ENCODE data around the gene POTEJ.
"Not testable (repeated sequence)": the region's sequence is repeated elsewhere in the genome, so short reads cannot be mapped to it uniquely, and the experiment has no call there.

The POTEJ gene

DNA sequence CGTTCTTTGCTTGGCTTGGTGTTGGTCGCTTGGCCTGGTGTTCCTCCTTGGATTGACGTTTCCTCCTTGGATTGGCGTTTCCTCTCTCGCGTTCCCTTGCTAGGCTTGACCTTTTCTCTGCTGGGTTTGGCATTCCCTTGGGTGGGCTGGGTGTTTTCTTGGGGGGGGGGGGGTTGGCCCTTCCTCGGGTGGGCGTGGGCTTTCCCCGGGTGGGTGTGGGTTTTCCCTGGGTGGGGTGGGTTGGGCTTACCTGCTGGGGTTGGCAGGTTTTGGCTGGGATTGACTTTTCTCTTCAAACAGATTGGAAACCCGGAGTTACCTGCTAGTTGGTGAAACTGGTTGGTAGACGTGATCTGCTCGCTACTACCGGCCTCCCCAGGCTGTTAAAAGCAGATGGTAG is at the start of gene POTEJ:
TSS of gene POTEJ (plus strand) at position 301 of the 400 bp plus-strand sequence. CDS start at position 394, 93 bp downstream.
- DNase-seq = not testable (repeated sequence)

DNA sequence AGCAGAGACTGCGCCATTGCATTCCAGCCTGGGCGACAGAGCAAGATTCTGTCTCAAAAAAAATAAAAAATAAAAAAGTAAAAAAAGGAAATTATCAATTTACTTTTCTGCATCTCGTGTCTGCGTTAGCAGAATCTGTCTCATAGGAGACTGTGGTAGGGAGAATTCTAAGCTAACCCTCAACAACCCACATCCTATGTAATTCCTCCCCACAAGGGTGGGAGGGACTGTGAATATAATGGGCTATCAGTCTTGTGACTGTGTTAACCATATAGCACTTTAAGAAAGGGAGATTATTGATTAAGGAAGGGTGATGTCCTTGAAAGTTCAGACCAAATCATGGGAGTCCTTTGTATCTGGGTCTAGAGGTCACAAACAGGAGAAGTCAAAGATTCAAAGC is 45.1 kb upstream of the POTEJ start:
- DNase-seq = not testable (repeated sequence)

DNA sequence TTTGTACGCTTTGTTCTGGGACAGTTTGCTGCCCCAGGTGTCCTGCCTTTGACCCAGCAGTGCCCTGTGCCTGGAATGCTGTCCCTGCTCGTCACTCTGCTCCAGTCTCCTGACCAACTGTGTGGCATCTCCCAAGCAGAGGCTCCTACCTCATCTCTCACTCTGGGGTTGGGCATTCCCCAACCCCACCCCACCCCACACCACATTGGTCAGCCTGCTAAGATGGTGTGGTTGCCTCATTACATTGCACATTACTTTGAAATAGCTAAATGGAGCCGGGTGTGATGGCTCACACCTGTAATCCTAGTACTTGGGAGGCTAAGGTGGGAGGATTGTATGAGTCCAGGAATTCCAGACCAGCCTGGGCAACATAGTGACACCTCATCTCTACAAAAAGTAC is 39.3 kb upstream of the POTEJ start:
- DNase-seq = not testable (repeated sequence)

DNA sequence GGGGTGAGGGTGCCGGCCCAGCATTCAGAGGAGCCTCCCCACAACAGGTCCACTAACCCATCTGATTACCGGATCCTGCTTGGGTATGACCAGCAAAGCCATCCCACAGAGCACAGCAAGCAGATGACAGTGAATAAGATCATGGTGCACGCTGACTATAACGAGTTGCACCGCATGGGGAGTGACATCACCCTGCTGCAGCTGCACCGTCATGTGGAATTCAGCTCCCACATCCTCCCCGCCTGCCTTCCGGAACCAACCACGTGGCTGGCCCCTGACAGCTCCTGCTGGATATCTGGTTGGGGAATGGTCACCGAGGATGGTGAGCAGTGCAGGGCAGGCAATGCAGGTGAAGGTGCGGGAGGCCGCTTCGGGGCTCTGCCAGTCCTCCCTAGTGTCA is 37.0 kb upstream of the POTEJ start:
- DNase-seq = not testable (repeated sequence)

DNA sequence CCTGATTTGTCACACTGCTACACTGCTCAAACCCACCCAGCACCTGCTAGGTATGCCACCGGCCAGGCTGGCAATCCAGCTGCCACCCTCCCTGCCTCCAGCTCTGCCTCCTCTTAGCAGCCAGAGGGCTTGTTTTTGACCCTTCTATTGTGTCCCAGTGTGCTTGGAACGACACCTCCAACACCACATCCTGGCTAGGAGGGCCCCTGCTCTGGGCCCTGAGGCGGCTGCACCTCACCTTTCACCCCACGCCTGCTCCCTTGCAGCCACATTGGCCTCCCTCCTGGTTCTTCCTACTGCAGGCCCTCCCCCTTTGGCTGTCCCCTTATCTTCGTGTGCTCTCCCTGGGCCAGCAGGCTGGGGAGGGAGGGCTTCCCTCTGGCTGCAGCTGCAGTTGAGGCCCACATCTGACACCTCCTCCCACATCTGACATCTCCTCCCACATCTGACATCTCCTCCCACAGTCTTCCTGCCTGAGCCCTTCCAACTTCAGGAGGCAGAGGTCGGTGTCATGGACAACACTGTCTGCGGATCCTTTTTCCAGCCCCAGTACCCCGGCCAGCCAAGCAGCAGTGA is 34.9 kb upstream of the POTEJ start:
- DNase-seq = not testable (repeated sequence)

DNA sequence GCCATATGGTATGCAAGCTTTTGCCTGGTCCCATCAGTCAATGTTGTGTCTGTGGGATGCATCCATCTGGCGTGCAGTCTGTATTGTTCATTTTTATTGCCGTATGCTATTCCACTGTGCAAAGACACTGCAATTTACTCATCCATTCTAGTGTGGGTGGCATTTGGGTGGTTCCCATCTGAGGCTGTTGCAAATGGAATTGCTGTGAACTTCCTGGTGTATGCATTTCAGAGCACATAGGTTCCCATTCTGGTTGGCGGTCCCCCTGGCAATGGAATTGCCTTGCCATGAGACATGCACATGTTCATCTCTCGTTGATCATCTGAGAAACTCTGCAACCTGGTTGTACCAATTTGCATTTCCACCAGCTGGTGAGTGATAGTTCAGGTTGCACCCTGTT is 33.7 kb upstream of the POTEJ start:
- DNase-seq = not testable (repeated sequence)

DNA sequence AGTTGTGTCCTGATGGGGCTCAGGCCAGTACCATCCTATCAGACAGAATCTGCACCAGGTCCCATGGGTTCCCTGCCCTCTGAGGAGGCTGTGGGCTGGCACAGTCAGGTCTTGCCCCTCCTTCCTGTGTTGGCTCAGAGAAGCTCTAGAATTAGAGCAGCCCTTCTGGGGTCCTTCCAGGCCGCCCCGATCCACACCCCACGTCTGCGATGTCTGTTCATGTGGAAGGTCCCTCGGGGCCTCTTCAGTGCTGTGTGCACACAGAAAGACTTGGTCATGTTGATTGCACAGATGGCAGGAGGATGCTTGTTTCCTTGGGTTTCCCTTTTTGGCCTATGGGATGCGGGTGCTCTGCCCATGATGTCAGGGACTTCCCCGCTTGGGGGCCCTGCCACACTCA is 32.1 kb upstream of the POTEJ start:
- DNase-seq = not testable (repeated sequence)

DNA sequence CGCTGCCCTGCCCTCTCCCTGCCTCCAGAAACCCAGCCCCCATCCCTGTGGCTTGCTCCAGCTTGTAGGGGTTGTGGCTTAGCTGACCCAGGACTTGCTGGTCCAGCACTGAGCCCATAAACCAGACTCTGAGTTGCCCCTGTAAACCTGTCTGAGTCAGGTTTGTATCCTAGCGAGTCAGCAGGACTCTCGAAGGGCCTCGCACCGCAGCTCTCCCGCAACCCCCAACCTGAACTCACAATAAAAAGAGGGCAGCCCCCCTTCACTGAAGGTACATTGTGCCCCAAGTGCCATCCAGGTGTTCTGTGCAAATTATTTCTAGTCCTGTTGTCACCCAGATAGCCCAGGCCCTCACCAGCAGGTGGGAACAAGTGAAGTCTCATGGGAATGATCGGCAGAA is 29.7 kb upstream of the POTEJ start:
- DNase-seq = not testable (repeated sequence)

DNA sequence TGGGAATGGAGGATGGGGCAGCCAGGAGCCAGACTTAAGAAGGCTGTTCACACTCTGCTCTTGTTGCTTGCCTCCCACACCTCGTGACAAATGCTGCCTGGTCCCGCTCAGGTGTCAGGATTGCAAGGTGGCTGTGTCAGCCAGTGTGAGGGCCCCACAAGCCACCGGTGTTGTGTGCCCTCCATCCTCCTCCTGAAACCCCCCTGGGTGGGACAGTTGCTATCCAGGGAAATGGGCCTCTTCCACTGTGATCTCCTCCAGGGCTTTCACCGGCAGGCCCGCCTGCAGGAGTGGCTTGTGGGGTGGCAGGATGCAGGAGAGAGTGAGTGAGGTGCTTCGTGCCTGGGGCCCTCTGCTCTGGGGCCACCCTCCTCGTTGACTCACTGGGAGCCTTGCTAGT is 28.3 kb upstream of the POTEJ start:
- not testable (repeated sequence) for DNase-seq

DNA sequence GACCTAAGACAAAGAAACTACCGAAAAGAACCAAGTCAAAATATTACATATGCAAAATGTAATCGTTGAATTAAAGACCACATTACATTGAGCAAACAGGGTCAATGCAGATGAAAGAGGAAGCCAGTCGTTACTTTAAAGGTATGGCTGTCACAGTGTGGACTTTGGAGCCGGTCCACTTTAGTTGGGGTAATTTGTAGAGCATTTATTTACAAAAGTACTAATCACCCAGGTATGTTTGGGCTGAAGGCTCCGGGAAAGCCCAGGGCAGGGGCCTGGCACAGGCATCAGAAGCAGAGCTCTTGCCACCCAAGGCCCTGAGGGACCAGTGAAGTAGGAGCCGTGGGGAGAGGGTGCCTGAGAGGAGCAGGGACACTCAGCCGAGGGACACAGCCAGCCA is 27.7 kb upstream of the POTEJ start:
- not testable (repeated sequence) for DNase-seq

DNA sequence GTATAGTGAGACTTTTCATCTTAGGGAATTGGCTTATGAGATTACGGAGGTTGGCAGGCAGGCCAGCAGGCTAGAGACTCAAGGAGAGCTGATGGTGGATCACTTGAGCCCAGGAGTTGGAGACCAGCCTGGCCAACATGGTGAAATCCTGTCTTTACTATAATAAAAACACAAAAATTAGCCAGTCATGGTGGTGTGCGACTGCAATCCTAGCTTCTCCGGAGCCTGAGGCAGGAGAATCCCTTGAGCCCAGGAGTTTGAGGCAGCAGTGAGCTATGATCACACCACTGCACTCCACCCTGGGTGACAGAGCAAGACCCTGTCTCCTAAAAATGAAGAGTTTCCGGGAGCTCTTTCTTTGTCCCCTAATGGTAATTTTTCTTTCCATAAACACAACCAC is 26.5 kb upstream of the POTEJ start:
- DNase-seq = not testable (repeated sequence)

DNA sequence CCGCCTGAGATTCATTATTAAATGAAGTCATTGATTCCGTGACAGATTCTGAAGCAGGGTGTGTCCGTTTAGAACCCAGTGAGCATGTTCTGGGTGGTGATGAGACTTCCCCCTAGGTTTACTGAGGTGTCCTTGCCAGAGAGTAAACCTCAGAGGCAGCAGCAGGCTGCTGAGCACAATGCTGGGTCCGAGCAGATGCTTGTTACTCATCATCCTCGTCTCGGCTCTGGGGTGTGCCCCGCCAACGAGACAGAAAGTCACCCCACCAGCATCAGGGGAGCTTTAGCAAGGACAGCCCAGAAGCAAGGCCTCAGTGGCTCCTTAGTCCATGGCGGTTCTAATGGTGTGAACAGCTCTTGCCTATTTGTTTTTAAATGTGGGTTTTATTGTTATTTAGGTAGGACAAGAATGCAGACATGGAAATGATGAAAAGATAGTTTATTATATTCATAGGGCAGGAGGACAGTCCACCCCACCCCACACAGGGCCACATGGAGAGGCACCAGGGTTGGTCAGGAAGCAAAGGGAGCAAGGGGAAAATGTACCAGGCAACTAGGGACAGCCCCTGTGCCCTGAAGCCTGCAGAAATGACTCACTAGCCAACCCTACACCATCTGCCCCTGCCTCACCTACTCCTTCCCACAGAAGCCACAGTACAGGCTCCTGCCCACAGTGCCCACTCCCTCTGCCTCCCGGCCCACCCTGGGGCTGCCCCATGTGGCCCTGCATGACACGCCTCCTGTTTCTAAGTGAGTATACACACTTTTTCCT is 22.4 kb upstream of the POTEJ start:
- not testable (repeated sequence) for DNase-seq

DNA sequence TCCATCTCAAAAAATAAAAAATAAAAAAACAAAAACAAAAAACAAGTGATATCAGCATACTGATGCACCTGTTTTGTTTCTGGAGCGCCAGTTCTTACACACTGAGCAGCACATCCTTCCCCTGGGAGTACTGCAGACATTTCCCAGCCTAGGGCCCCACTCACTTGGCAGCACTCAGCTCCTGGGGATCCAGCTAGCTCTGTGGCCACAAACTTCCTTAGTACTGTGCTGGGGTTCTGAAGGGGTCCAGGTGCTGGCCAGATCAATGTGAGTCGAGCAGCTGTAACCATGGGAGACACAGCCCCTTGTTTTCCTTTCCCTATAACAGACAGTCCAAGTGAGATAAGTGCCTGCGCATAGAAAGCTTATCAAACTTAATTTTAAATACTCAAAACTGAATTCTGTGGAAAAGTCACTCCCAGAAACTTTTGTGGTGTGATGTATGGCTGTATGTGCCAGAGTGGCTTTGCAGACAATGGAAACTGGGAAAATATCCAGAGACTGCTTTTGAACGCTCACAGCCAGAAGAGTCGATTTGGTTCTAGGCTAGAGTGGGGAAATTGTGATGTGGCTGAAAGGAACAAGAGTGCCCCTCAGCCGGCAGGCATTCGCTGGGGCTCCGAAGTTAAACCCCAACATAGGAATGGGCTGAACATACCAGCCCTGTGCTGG is 20.9 kb upstream of the POTEJ start:
- not testable (repeated sequence) for DNase-seq

DNA sequence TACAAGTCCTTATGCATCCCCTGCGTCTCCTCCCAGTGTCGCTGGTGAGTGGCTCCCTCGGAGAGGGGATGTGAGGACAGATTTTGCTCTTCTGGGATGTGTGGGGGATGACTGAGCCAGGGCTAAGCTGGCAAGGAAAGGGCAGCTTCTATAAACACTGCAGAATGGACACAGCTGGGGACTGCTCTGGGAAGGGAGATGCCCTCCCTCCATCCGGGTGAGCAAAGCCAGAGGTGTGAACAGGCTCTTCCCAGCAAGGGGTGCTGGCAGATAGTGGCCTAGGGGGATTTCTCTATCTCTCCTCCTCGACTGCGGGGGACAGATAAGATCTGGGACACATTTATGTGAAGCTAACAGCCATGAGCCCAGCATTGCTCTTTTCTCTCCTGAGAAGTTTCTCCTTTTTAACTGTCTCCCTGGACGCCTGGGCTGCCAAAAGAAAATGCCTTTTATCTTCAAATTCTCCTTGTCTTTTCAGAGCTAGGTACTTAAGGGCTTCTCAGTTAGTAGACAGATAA is 20.3 kb upstream of the POTEJ start:
- DNase-seq = not testable (repeated sequence)

DNA sequence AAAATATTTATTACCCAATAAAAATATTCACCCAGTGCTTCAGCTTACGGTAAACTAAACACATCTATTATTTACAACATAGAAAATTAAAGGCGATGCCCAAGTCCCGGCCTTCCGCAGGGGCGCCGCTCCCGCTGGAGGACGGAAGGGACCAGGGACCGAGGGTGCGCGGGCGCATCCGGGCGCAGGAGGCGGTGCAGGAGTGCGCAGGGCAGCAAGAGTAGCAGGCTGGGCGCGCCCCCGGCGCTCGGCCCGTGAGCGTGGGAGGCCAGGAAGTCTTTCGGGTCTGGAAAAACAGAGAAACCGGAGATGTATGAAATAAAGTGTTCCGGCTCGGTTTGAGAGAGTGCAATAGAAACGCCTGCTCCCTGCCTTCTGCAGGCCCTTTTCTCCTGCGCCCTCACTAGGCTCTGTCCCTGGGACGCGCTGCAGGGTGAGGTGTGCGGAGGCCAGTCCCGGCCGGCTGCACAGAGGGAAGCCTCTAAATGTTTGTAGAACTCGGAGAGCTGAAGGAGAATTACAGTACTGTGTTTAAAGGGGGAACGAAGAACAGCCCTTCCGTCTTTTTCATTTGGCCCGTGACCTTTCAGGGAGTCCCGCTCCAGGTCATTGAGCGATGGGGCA is 18.3 kb upstream of the POTEJ start:
- DNase-seq = not testable (repeated sequence)

DNA sequence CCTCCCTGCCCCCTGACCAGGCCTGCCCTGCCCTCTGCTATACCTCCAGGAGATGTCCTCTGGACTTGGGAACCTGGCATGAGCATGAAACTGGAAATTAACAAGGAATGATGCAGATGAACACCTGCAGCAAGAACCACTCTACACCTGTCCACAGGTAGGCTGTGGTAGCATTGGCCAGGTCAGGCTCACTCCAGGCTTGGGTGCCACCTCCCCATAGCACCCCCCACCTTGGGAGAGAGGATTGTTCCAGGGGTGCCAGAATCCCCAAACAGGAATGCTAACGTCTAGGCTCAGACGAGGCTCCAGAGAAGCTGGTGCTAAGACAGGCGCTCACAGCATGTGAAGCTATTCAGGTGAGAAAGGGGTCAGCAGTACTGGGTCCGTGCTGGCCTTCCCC is 17.2 kb upstream of the POTEJ start:
- DNase-seq = not testable (repeated sequence)

DNA sequence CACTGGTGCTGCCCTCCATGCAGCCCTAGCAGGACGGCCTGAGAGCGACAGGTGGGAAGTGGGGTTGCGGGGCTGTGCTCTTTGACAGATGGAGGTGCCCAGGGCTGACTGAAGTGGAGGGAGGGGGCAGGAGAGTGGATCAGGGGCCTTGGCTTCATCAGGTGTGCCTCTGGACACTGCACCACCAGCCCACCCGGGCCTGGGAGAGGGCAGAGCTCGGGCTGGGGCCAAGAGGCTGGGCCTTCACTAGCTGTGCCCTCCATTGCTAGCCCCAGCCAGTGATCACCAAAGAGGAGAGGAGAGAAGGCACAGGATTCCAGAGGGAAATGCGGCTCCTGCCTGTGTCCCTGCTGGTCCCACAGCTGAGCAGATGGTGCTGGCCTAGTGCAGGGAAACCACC is 14.5 kb upstream of the POTEJ start:
- not testable (repeated sequence) for DNase-seq

DNA sequence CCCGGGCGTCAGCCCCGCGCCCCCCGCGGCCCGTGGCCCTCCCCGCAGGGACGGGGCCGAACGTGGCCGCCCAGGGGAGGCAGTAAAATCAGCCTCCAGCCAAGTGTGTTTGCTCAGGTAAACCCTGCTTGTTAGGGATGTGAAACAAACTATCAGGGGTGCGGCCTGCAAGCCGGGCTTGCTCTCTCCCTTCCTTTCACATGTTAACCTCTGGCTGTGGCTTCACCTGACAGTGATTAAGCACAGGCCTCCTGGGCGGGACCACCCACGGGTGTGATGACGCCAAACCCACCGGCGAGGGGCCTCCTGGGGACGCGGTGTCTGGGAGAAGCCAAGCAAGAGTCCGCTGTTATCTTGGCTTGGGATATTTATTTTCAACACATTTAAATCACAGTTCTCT is 13.2 kb upstream of the POTEJ start:
- DNase-seq = not testable (repeated sequence)

DNA sequence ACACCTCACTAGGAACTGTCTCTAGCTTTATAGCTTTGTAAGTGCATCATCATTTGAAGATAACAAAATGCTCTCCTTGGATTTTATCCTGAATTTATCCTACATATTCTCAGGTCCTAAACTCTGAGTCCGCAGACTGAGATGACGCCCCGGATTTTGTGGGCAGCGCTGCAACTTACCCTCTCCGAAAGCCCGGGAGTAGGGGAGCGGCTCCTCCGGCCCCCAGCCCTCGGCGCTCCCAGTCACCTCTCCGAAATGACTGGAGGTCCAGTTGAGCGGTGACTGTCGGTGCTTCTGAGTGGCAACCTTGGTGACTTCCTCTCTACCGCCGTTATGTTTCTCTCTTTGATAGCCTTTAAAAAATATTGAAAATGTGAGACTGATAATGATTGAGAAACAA is 12.8 kb upstream of the POTEJ start:
- not testable (repeated sequence) for DNase-seq

DNA sequence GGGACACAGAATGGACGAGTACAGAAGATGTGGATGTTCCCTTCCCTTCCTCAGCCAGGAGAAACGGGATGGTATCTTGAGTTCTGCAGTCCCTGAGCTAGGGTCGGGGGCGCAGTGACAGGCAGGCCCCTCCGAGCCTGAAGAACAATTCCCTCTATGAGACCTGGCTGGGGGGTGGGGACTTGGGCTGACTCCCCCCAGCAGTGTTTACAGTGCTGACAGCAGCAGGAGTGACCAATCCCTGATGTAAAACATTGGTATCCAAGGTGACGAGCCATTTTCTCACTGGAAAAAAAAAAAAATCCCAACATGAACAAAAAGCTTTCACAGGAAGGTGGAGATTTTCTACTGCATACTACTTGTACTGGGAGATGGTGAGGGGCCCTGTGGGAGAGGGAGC is 11.8 kb upstream of the POTEJ start, which contains the start of gene CFC1:
TSS of gene CFC1 (minus strand) at position 183 of the 400 bp plus-strand sequence. CDS start 288 bp downstream, outside the sequence.
- not testable (repeated sequence) for DNase-seq

DNA sequence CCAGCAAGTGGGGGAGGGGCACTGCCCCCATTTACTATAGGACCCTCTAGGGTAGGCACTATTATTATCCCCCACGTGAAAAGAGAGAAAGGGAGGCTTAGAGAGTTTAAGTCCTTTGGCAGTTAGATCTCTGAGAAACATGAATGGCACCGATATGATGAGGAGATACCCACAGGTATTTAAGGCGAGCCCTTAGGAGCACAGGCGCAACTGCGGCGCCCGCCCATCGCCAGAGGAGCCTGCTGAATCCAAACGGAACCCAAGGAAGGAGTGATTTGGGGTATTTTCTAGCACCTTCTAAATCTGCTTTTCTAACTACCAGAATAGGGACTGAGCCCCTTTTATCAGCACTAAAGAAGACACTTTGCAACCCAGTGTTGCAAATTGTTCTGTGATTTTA is 11.3 kb upstream of the POTEJ start:
- DNase-seq = not testable (repeated sequence)

DNA sequence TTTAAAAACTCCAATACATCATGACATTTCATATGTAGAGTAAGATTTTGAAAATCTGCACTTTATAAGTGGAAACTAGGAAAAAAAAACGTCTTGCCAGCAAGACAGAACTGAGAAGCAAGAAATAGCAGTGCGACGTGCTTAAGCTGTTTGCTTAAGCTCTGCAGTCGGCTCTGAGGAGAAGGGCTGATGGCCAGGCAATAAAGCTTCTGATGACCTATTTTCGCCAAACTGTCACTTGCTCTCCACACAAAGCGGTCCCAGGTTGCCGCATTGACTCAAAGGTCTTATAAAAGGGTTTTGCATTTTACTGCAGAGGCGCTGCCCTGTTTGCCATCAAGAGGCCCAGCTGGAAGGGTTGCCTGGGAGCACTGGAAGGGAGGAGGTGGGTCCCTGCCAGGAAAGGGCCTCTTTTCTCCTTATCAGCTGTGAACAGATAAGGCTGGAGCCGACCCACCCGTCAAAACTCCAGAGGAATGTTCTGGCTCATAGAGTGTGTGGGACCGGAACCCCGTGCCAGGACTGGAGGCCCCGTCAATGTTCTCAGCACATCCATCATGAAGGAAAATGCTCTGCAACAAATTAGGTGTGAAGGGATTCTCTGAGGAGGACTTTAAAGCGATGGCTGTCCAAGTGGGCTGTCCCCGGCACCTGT is 9.5 kb upstream of the POTEJ start:
- DNase-seq = not testable (repeated sequence)
